Colonic mucosa (tissue), 4 donors: Measurements from ENCODE around the gene RALGPS2. TPM values are rescaled to one million over a fixed set of nuclear protein-coding genes. Genes with fewer than 3 reads are reported as not detected.
A peak's percentile ranks its signal among the peaks of the same experiment; 100 is the strongest.

Source experiments
- DNase-seq: peaks from one replicate; pipeline ENCODE4 v3.0.0-alpha.2; 2020
- H3K27ac ChIP-seq: fragments of 200-600 bp; one replicate; pipeline ENCODE4 v1.8.0; 2021
- H3K27me3 ChIP-seq: fragments of 200-600 bp; one replicate; pipeline ENCODE4 v1.8.0; 2021
- H3K36me3 ChIP-seq: fragments of 200-600 bp; one replicate; pipeline ENCODE4 v1.8.0; 2021
- H3K4me1 ChIP-seq: fragments of 200-600 bp; one replicate; pipeline ENCODE4 v1.8.0; 2021; ENCODE audit warnings: mild to moderate bottlenecking
- H3K4me3 ChIP-seq: fragments of 200-600 bp; one replicate; pipeline ENCODE4 v1.8.0; 2021
- H3K9ac ChIP-seq, 2 donors: one replicate each; pipeline ENCODE4 v1.7.0; 2013; ENCODE audit warnings: control low read depth in 2 of 2, low read depth in 2 of 2, low read length in 2 of 2
- H3K9me3 ChIP-seq: fragments of 200-600 bp; one replicate; pipeline ENCODE4 v1.8.0; 2021
- CTCF ChIP-seq: fragments of 200-600 bp; IDR thresholded peaks from one replicate; pipeline ENCODE4 v1.8.0; 2022; ENCODE audit warnings: antibody characterized with exemption, mild to moderate bottlenecking
- intact Hi-C: fragments of 100-400 bp; cut with DNase I; formaldehyde crosslinking; loops from one replicate; pipeline ENCODE4 v1.14.1; 2022
- total RNA-seq, 2 donors: library from RNA; stranded (reverse); fragmentation: NEBNext Ultra II Directional in 1 of 2; extraction: Animal tissue kit (Norgen Biotek cat#: 25700) in 1 of 2; gene quantifications; one replicate each; pipeline ENCODE4 v1.2.1, GENCODE V29; 2021
- donor health status: healthy.
- donor health status: DM: no; HTN: no; CAD: no.
- donor health status: DM: no; HTN: no; CAD: no.

RALGPS2 gene
- total RNA-seq, 2 donors from 2014 or later, result 23.5 to 49.1 TPM

- TF ChIP-seq CTCF, result no peak
- no peak for DNase-seq
- H3K4me3 ChIP-seq, result no peak overlapping the region
- intact Hi-C loops, result no loop called here
- H3K9ac ChIP-seq, result no peak overlapping the region
- no peaks in the 10 kb centered on the region for H3K27me3 ChIP-seq
- H3K4me1 ChIP-seq, result no peaks in the 10 kb centered on the region
- no peaks in the 10 kb centered on the region for H3K36me3 ChIP-seq
- H3K9me3 ChIP-seq, result no peaks in the 10 kb centered on the region
- H3K27ac ChIP-seq, result no peak overlapping the region
Observed at GRCh38 chr1:178935610-178936009, 210.6 kb downstream of the RALGPS2 start.

GRCh38 chr1:178937695-178938094 lies 212.7 kb downstream of the RALGPS2 start:
- Histone ChIP-seq H3K9me3 (no peaks in the 10 kb centered on the region), H3K4me1 (no peaks in the 10 kb centered on the region), H3K27me3 (no peaks in the 10 kb centered on the region), H3K4me3 (no peak overlapping the region), H3K36me3 (no peaks in the 10 kb centered on the region), H3K9ac (no peak overlapping the region), H3K27ac (no peak overlapping the region)
- no peak for TF ChIP-seq CTCF
- no peak for DNase-seq
- intact Hi-C loops, result no loop called here

- Histone ChIP-seq H3K9me3 (no peaks in the 10 kb centered on the region), H3K4me3 (no peak overlapping the region), H3K4me1 (no peaks in the 10 kb centered on the region)
Observed at GRCh38 chr1:178938101-178938958, 213.3 kb downstream of the RALGPS2 start.

GRCh38 chr1:178938959-178939317 lies 213.9 kb downstream of the RALGPS2 start:
- Histone ChIP-seq H3K27me3 (no peaks in the 10 kb centered on the region), H3K4me1 (no peaks in the 10 kb centered on the region), H3K4me3 (no peak overlapping the region), H3K27ac (peak overlapping the region; percentile 28), H3K36me3 (no peaks in the 10 kb centered on the region), H3K9ac (peak overlapping the region in 1 of 2 donors; percentile 9), H3K9me3 (no peaks in the 10 kb centered on the region)
- intact Hi-C loops, result no loop called here
- no peak for TF ChIP-seq CTCF
- no peak for DNase-seq

More at GRCh38 chr1:178938101-178938958, 213.3 kb downstream of the RALGPS2 start:
- no peak for DNase-seq
- peak overlapping the region; percentile 24 for H3K27ac ChIP-seq
- no peak for TF ChIP-seq CTCF
- no peak overlapping the region for H3K9ac ChIP-seq
- H3K36me3 ChIP-seq, result no peaks in the 10 kb centered on the region
- no peaks in the 10 kb centered on the region for H3K27me3 ChIP-seq
- intact Hi-C loops, result no loop called here

GRCh38 chr1:178939338-178940067 lies 214.5 kb downstream of the RALGPS2 start:
- Histone ChIP-seq H3K9ac (peak overlapping the region in 1 of 2 donors; percentile 9), H3K36me3 (no peaks in the 10 kb centered on the region), H3K4me1 (no peaks in the 10 kb centered on the region), H3K27me3 (no peaks in the 10 kb centered on the region), H3K27ac (peak overlapping the region; percentile 28), H3K4me3 (no peak overlapping the region), H3K9me3 (no peaks in the 10 kb centered on the region)
- intact Hi-C loops, result no loop called here
- no peak for TF ChIP-seq CTCF
- no peak for DNase-seq
